GM23338 (cell line): ENCODE measurements around the gene ZNF234. TPM values are rescaled to one million over a fixed set of nuclear protein-coding genes. Genes with fewer than 3 reads are reported as not detected.
A peak's percentile ranks its signal among the peaks of the same experiment; 100 is the strongest.

ENCODE experiments used
- ATAC-seq: fragments of 200-7000 bp; cut with Tn5 transposase; 3 replicates; pipeline ENCODE4 v1.9.1; 2020
- DNase-seq: peaks from one replicate; pipeline ENCODE4 v3.0.0-alpha.2; 2015; ENCODE audit warnings: low spot score
- H2AFZ ChIP-seq: fragments of 200-600 bp; sonication (generic); 2 replicates; pipeline ENCODE4 v1.8.0; 2016; ENCODE audit warnings: antibody characterized with exemption, mild to moderate bottlenecking, moderate library complexity
- H3F3A ChIP-seq: fragments of 200-600 bp; sonication (generic); replicated peaks from 2 replicates; pipeline ENCODE4 v1.8.0; 2017; ENCODE audit warnings: antibody characterized with exemption, mixed run types, low read depth
- H3K27ac ChIP-seq: fragments of 200-600 bp; sonication (generic); 2 replicates; pipeline ENCODE4 v1.6.1; 2016; ENCODE audit warnings: low read depth
- H3K27me3 ChIP-seq: fragments of 200-600 bp; sonication (generic); 2 replicates; pipeline ENCODE4 v1.8.0; 2016; ENCODE audit warnings: mild to moderate bottlenecking, mixed run types, moderate library complexity; ENCODE audit not compliant: insufficient read depth
- H3K36me3 ChIP-seq: fragments of 200-600 bp; sonication (generic); 2 replicates; pipeline ENCODE4 v1.8.0; 2016; ENCODE audit warnings: mild to moderate bottlenecking; ENCODE audit not compliant: insufficient read depth
- H3K4me1 ChIP-seq: fragments of 200-600 bp; sonication (generic); 2 replicates; pipeline ENCODE4 v1.8.0; 2016; ENCODE audit warnings: mild to moderate bottlenecking, moderate library complexity; ENCODE audit not compliant: insufficient read depth
- H3K4me2 ChIP-seq: fragments of 200-600 bp; sonication (generic); 2 replicates; pipeline ENCODE4 v1.7.1; 2017; ENCODE audit warnings: mixed run types
- H3K4me3 ChIP-seq: fragments of 200-600 bp; sonication (generic); 2 replicates; pipeline ENCODE4 v1.6.1; 2016; ENCODE audit warnings: mixed run types
- H3K79me2 ChIP-seq: fragments of 200-600 bp; sonication (generic); replicated peaks from 2 replicates; pipeline ENCODE4 v1.8.0; 2017; ENCODE audit warnings: mild to moderate bottlenecking; ENCODE audit not compliant: insufficient read depth
- H3K9me2 ChIP-seq: fragments of 200-600 bp; sonication (generic); 2 replicates; pipeline ENCODE4 v1.8.0; 2017; ENCODE audit not compliant: insufficient read depth
- H4K20me1 ChIP-seq: fragments of 200-600 bp; sonication (generic); replicated peaks from 2 replicates; pipeline ENCODE4 v1.8.0; 2017; ENCODE audit warnings: mild to moderate bottlenecking; ENCODE audit not compliant: insufficient read depth
- H3K27ac Mint-ChIP-seq: 2 replicates; pipeline ENCODE4 v1.8.0; 2020; ENCODE audit warnings: inconsistent platforms, mild to moderate bottlenecking, moderate library complexity, mixed read lengths
- H3K27me3 Mint-ChIP-seq: 3 replicates; pipeline ENCODE4 v1.8.0; 2022; ENCODE audit warnings: low read depth, mild to moderate bottlenecking, moderate library complexity, mixed read lengths, inconsistent platforms; ENCODE audit not compliant: insufficient read depth, poor library complexity
- H3K36me3 Mint-ChIP-seq: 3 replicates; pipeline ENCODE4 v1.8.0; 2021; ENCODE audit warnings: low read depth, mild to moderate bottlenecking, inconsistent platforms, moderate library complexity, mixed read lengths
- H3K4me1 Mint-ChIP-seq: 3 replicates; pipeline ENCODE4 v1.8.0; 2020; ENCODE audit warnings: mild to moderate bottlenecking, inconsistent platforms, mixed read lengths
- H3K4me3 Mint-ChIP-seq: 3 replicates; pipeline ENCODE4 v1.8.0; 2021; ENCODE audit warnings: moderate library complexity, mild to moderate bottlenecking, inconsistent platforms, mixed read lengths
- H3K9me3 Mint-ChIP-seq: 3 replicates; pipeline ENCODE4 v1.8.0; 2020; ENCODE audit warnings: moderate library complexity, mild to moderate bottlenecking, inconsistent platforms, mixed read lengths
- CREB1 ChIP-seq: fragments of 250-450 bp; sonication (Bioruptor Pico); IDR thresholded peaks from 2 replicates; pipeline ENCODE4 v1.5.0; 2020; ENCODE audit warnings: low read depth, mild to moderate bottlenecking, moderate library complexity
- EZH2 ChIP-seq: fragments of 200-600 bp; sonication (generic); IDR thresholded peaks from one replicate; pipeline ENCODE4 v1.8.0; 2017; ENCODE audit warnings: antibody characterized with exemption, mild to moderate bottlenecking, low read depth; ENCODE audit not compliant: unreplicated experiment
- EZH2phosphoT487 ChIP-seq: fragments of 200-600 bp; sonication (generic); IDR thresholded peaks from one replicate; pipeline ENCODE4 v1.8.1; 2018; ENCODE audit warnings: antibody characterized with exemption; ENCODE audit not compliant: unreplicated experiment
- POLR2AphosphoS5 ChIP-seq: IDR thresholded peaks from 2 replicates; pipeline ENCODE4 v1.6.1; 2016; ENCODE audit warnings: antibody characterized with exemption, low read depth
- long read RNA-seq: library from polyadenylated mRNA; unstranded; transcript quantifications from one replicate; pipeline ENCODE4 v2.0.0, GENCODE V29; 2020; ENCODE audit not compliant: unreplicated experiment
- polyA plus RNA-seq: library from polyadenylated mRNA; unstranded; fragments of >200 nt; fragmentation: Nextera tagmentation; extraction: Ambion mirVana; gene quantifications from 2 replicates; pipeline ENCODE4 v1.2.1, GENCODE V29; 2016
- total RNA-seq: library from RNA; depleted of rRNA; stranded (reverse); fragments of >200 nt; shearing (Covaris generic); gene quantifications from 2 replicates; pipeline ENCODE4 v1.2.3, GENCODE V29; 2014; rRNA removed
- TF ChIP-seq, protein P1 (sequence below): IDR thresholded peaks from 2 replicates; pipeline ENCODE4 v1.6.1; 2016; ENCODE audit warnings: antibody characterized with exemption
- TF ChIP-seq, protein P2 (sequence below), 2 experiments: fragments of 200-600 bp in 1 of 2; sonication (generic) in 1 of 2; conservative IDR thresholded peaks; 2 replicates each; pipeline versions ENCODE4 v1.5.1 to v1.6.1; 2016 to 2017; ENCODE audit warnings: antibody characterized with exemption in 2 of 2, low read depth in 2 of 2, mild to moderate bottlenecking in 2 of 2, moderate library complexity in 1 of 2
- TF ChIP-seq, protein P3 (sequence below): IDR thresholded peaks from one replicate; pipeline ENCODE4 v1.6.1; 2018; ENCODE audit warnings: antibody characterized with exemption; ENCODE audit not compliant: unreplicated experiment

ZNF234 gene
- 8.3 TPM in 2 replicates for total RNA-seq
- polyA plus RNA-seq = 3.7 and 4.7 TPM in 2 replicates
- long read RNA-seq, full-length matches to known transcripts = 2 of 6 reads
- long read RNA-seq, partial matches to known transcripts = 2 of 6 reads
- long read RNA-seq, other reads (novel, unspliced or antisense) = 2 of 6 reads

DNA sequence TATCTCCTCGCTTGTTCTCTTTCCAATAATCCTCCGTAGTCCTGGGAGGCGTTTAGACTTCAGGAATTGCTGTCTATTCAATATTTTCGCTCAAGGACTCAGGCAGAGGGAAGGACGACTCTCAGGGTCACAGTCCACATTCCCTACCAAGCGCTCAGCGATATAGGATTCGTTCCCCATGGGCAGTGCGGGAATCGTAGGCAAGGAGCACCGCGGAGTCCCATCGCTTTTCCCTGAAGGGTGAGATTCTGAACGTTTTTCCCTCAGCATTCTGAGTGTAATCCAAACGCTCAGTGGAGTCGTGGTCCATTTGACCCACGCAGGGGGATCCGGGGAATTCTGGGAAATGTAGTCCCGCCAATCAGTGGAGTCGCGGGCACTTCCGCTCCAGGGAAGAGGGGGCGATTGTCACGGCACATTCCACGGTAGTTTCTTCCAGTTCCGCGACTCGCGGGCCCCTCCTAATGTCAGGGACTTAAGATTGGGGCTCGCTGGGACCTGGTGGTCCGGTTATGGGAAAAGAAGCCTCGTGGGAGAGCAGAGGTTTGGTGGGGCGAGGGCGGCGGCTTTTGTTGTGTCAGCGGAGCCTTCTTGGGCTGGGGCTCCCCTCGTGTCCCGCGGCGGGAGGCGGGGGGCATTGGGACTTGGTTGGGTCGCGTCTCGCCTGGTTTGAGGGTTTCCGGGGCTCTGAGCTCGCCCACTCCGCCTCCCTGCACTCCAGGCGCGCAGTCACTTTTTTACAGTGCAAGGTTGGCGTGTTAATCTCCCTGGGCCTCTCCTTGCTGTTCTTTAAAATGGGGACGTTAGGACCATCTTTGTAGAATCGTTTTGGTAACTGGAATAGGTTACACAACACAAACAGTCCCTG lies at the start of gene ZNF234:
TSS of gene ZNF234 (plus strand) at position 364 of the 868 bp plus-strand sequence. CDS start 3,079 bp downstream, outside the sequence.
- H3K9me3 Mint-ChIP-seq = no peaks in the 10 kb centered on the region
- Histone ChIP-seq H3F3A (no peaks in the 10 kb centered on the region), H3K9me2 (no peaks in the 10 kb centered on the region), H3K27me3 (no peaks in the 10 kb centered on the region), H3K27ac (no peak within 1 kb of the TSS), H3K4me1 (peaks cover 4% of the 10 kb centered on the region; the same call in 1 of the 2 replicates), H3K4me3 (peak within 1 kb of the TSS; percentile 97), H4K20me1 (no peaks in the 10 kb centered on the region), H2AFZ (peak within 1 kb of the TSS; percentile 100), H3K79me2 (peaks cover 6% of the 10 kb centered on the region; the same call in 1 of the 2 replicates), H3K4me2 (peak within 1 kb of the TSS; percentile 86), H3K36me3 (no peaks in the 10 kb centered on the region; the same call in 1 of the 2 replicates)
- H3K27me3 Mint-ChIP-seq = peaks cover 10% of the 10 kb centered on the region
- TF ChIP-seq EZH2 (no peak), POLR2AphosphoS5 (peak; percentile 66)
- TF ChIP-seq, protein P1, sequence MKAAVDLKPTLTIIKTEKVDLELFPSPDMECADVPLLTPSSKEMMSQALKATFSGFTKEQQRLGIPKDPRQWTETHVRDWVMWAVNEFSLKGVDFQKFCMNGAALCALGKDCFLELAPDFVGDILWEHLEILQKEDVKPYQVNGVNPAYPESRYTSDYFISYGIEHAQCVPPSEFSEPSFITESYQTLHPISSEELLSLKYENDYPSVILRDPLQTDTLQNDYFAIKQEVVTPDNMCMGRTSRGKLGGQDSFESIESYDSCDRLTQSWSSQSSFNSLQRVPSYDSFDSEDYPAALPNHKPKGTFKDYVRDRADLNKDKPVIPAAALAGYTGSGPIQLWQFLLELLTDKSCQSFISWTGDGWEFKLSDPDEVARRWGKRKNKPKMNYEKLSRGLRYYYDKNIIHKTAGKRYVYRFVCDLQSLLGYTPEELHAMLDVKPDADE = peak; percentile 84
- peaks cover 12% of the 10 kb centered on the region; the same call in 2 of the 3 replicates for H3K36me3 Mint-ChIP-seq
- DNase-seq (peak; percentile 76), ATAC-seq (peak; percentile 94)
- peak within 1 kb of the TSS; percentile 96 for H3K4me3 Mint-ChIP-seq
- H3K27ac Mint-ChIP-seq = peak within 1 kb of the TSS; percentile 11
- peaks cover 7% of the 10 kb centered on the region; the same call in 2 of the 3 replicates for H3K4me1 Mint-ChIP-seq

DNA sequence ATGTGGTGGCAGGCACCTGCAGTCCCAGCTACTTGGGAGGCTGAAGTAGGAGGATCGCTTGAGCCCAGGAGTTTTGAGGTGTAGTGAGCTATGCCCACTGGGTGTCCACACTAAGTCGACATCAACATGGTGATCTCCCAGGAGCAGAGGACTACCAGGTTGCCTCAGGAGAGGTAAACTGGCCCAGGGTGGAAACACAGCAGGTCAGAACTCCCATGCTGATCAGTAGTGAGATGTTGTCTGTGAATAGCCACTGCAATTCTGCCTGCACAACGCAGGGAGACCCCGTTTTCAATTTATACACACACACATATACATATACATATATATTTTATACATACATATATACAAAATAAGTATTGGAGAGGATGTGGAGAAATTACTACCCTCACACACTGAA lies 49.2 kb upstream of the ZNF234 start:
- H3K9me3 Mint-ChIP-seq = no peaks in the 10 kb centered on the region
- peaks cover 6% of the 10 kb centered on the region for H3K27me3 Mint-ChIP-seq
- H3K4me1 ChIP-seq = no peaks in the 10 kb centered on the region
- H3F3A ChIP-seq = no peaks in the 10 kb centered on the region
- no peak overlapping the region for H3K4me3 Mint-ChIP-seq
- no peaks in the 10 kb centered on the region for H3K36me3 Mint-ChIP-seq
- peaks cover 19% of the 10 kb centered on the region for H3K79me2 ChIP-seq
- H3K4me1 Mint-ChIP-seq = peaks cover 4% of the 10 kb centered on the region; the same call in 1 of the 3 replicates
- H3K27ac Mint-ChIP-seq = no peak overlapping the region
- H2AFZ ChIP-seq = no peak overlapping the region
- H3K9me2 ChIP-seq = no peaks in the 10 kb centered on the region
- no peaks in the 10 kb centered on the region for H3K36me3 ChIP-seq
- no peak overlapping the region for H3K4me2 ChIP-seq
- H3K4me3 ChIP-seq = no peak overlapping the region
- ATAC-seq (no peak), DNase-seq (no peak)
- no peaks in the 10 kb centered on the region for H4K20me1 ChIP-seq
- H3K27ac ChIP-seq = no peak overlapping the region
- H3K27me3 ChIP-seq = no peaks in the 10 kb centered on the region
- TF ChIP-seq CREB1 (CRISPR knock-in tag) (no peak), EZH2phosphoT487 (no peak)
- TF ChIP-seq, protein P2, sequence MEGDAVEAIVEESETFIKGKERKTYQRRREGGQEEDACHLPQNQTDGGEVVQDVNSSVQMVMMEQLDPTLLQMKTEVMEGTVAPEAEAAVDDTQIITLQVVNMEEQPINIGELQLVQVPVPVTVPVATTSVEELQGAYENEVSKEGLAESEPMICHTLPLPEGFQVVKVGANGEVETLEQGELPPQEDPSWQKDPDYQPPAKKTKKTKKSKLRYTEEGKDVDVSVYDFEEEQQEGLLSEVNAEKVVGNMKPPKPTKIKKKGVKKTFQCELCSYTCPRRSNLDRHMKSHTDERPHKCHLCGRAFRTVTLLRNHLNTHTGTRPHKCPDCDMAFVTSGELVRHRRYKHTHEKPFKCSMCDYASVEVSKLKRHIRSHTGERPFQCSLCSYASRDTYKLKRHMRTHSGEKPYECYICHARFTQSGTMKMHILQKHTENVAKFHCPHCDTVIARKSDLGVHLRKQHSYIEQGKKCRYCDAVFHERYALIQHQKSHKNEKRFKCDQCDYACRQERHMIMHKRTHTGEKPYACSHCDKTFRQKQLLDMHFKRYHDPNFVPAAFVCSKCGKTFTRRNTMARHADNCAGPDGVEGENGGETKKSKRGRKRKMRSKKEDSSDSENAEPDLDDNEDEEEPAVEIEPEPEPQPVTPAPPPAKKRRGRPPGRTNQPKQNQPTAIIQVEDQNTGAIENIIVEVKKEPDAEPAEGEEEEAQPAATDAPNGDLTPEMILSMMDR (conservative IDR thresholded peaks at IDR 0.05; ENCODE audit: low read depth in 2 of 2) = no peak
- TF ChIP-seq, protein P3, sequence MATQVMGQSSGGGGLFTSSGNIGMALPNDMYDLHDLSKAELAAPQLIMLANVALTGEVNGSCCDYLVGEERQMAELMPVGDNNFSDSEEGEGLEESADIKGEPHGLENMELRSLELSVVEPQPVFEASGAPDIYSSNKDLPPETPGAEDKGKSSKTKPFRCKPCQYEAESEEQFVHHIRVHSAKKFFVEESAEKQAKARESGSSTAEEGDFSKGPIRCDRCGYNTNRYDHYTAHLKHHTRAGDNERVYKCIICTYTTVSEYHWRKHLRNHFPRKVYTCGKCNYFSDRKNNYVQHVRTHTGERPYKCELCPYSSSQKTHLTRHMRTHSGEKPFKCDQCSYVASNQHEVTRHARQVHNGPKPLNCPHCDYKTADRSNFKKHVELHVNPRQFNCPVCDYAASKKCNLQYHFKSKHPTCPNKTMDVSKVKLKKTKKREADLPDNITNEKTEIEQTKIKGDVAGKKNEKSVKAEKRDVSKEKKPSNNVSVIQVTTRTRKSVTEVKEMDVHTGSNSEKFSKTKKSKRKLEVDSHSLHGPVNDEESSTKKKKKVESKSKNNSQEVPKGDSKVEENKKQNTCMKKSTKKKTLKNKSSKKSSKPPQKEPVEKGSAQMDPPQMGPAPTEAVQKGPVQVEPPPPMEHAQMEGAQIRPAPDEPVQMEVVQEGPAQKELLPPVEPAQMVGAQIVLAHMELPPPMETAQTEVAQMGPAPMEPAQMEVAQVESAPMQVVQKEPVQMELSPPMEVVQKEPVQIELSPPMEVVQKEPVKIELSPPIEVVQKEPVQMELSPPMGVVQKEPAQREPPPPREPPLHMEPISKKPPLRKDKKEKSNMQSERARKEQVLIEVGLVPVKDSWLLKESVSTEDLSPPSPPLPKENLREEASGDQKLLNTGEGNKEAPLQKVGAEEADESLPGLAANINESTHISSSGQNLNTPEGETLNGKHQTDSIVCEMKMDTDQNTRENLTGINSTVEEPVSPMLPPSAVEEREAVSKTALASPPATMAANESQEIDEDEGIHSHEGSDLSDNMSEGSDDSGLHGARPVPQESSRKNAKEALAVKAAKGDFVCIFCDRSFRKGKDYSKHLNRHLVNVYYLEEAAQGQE = no peak
